SK-N-SH (cell line): Measurements from ENCODE around the gene IQSEC1. TPM values are rescaled to one million over a fixed set of nuclear protein-coding genes. Genes with fewer than 3 reads are reported as not detected.

Experiments used
- CTCF ChIA-PET: fragments of 300-600, 350-600 bp; formaldehyde crosslinking; extraction: SDS; loops from one replicate; lab custom pipeline; 2021; lab: Yijun Ruan, JAX
- POLR2A ChIA-PET: fragments of 350-600 bp; sonication (Branson Sonifier 250); formaldehyde crosslinking; extraction: SDS; loops from one replicate; lab custom pipeline; 2020; ENCODE audit warnings: antibody characterized with exemption, inconsistent platforms; lab: Yijun Ruan, JAX
- DNase-seq: peaks from one replicate; pipeline ENCODE4 v3.0.0; 2012
- H2AFZ ChIP-seq: fragments of 200-600 bp; sonication (generic); 2 replicates; pipeline ENCODE4 v1.8.1; 2016; ENCODE audit warnings: antibody characterized with exemption, mild to moderate bottlenecking, low read depth
- H3F3A ChIP-seq: fragments of 200-600 bp; sonication (generic); replicated peaks from 2 replicates; pipeline ENCODE3; 2016; ENCODE audit warnings: antibody characterized with exemption, mild to moderate bottlenecking; ENCODE audit not compliant: insufficient read depth
- H3K27ac ChIP-seq, 2 experiments: fragments of 200-500 bp in 1 of 2; fragments of 200-600 bp in 1 of 2; sonication (Bioruptor generic) in 1 of 2; sonication (generic), shearing (Covaris generic) in 1 of 2; 2 replicates each; pipeline versions ENCODE4 v1.5.1 to v1.6.1; 2014 to 2016; ENCODE audit warnings: low read depth in 2 of 2, inconsistent platforms in 1 of 2, low read length in 1 of 2, mild to moderate bottlenecking in 1 of 2, mixed read lengths in 1 of 2
- H3K27me3 ChIP-seq: fragments of 200-600 bp; sonication (generic), shearing (Covaris generic); 2 replicates; pipeline ENCODE4 v1.6.1; 2016; ENCODE audit warnings: mixed run types; ENCODE audit not compliant: insufficient read depth
- H3K36me3 ChIP-seq, 2 experiments: fragments of 200-500 bp in 1 of 2; fragments of 200-600 bp in 1 of 2; sonication (Bioruptor generic) in 1 of 2; sonication (generic) in 1 of 2; replicated peaks in 1 of 2; 2 replicates each; pipeline versions ENCODE3 to v1.5.1; 2014 to 2016; ENCODE audit warnings: low read length in 1 of 2, mild to moderate bottlenecking in 1 of 2; ENCODE audit not compliant: insufficient read depth in 2 of 2, control insufficient read depth in 1 of 2
- H3K4me1 ChIP-seq, 2 experiments: fragments of 200-500 bp in 1 of 2; fragments of 200-600 bp in 1 of 2; sonication (Bioruptor generic) in 1 of 2; sonication (generic), shearing (Covaris generic) in 1 of 2; 2 replicates each; pipeline versions ENCODE4 v1.5.1 to v1.6.1; 2014 to 2016; ENCODE audit warnings: low read depth in 1 of 2, low read length in 1 of 2, mixed run types in 1 of 2; ENCODE audit not compliant: insufficient read depth in 2 of 2, control insufficient read depth in 1 of 2
- H3K4me2 ChIP-seq: fragments of 200-600 bp; sonication (generic), shearing (Covaris generic); 2 replicates; pipeline ENCODE4 v1.6.1; 2017; ENCODE audit warnings: mixed run types
- H3K4me3 ChIP-seq, 2 experiments: fragments of 200-500 bp in 1 of 2; fragments of 200-600 bp in 1 of 2; sonication (Bioruptor generic) in 1 of 2; sonication (generic), shearing (Covaris generic) in 1 of 2; 2 replicates each; pipeline versions ENCODE4 v1.5.1 to v1.8.1; 2014 to 2016; ENCODE audit warnings: low read depth in 2 of 2, inconsistent platforms in 1 of 2, low read length in 1 of 2, mild to moderate bottlenecking in 1 of 2, mixed read lengths in 1 of 2, moderate library complexity in 1 of 2
- H3K79me2 ChIP-seq: fragments of 200-600 bp; sonication (generic); 2 replicates; pipeline ENCODE4 v1.8.1; 2017; ENCODE audit warnings: mild to moderate bottlenecking; ENCODE audit not compliant: insufficient read depth
- H3K9ac ChIP-seq: fragments of 200-600 bp; sonication (generic); 2 replicates; pipeline ENCODE4 v1.6.1; 2017; ENCODE audit warnings: mixed run types
- H3K9me2 ChIP-seq: fragments of 200-600 bp; sonication (generic); 2 replicates; pipeline ENCODE4 v1.6.1; 2017; ENCODE audit warnings: mixed run types
- H3K9me3 ChIP-seq: fragments of 200-600 bp; sonication (generic); 2 replicates; pipeline ENCODE4 v1.6.1; 2017; ENCODE audit warnings: mixed run types, mild to moderate bottlenecking, moderate library complexity
- H4K20me1 ChIP-seq: fragments of 200-600 bp; sonication (generic); 2 replicates; pipeline ENCODE4 v1.6.1; 2017; ENCODE audit warnings: mild to moderate bottlenecking, mixed run types; ENCODE audit not compliant: insufficient read depth
- ELF1 ChIP-seq: IDR thresholded peaks from 2 replicates; pipeline ENCODE4 v1.4.0; 2012
- EZH2phosphoT487 ChIP-seq: fragments of 200-600 bp; sonication (generic); IDR thresholded peaks from 2 replicates; pipeline ENCODE4 v1.6.1; 2017; ENCODE audit warnings: low read depth, mixed run types, mild to moderate bottlenecking, antibody characterized with exemption, moderate library complexity, borderline replicate concordance
- GATA2 ChIP-seq: sonication (generic); formaldehyde crosslinking; IDR thresholded peaks from 2 replicates; pipeline ENCODE4 v1.5.0; 2020; ENCODE audit warnings: mild to moderate bottlenecking, missing genetic modification reagents
- IRF3 ChIP-seq: fragments of 150-350 bp; IDR thresholded peaks from 2 replicates; pipeline ENCODE4 v1.6.1; 2016; ENCODE audit warnings: mild to moderate bottlenecking, low read depth, low read length
- MEF2A ChIP-seq: IDR thresholded peaks from 2 replicates; pipeline ENCODE4 v1.4.0; 2012; ENCODE audit warnings: low read depth, borderline replicate concordance
- NFIC ChIP-seq: IDR thresholded peaks from 2 replicates; pipeline ENCODE4 v1.4.0; 2012; ENCODE audit warnings: borderline replicate concordance
- PBX3 ChIP-seq: IDR thresholded peaks from 2 replicates; pipeline ENCODE4; 2012
- RAD21 ChIP-seq: IDR thresholded peaks from 2 replicates; pipeline ENCODE4 v1.6.1; 2012; ENCODE audit warnings: mild to moderate bottlenecking, low read length
- RFX5 ChIP-seq: IDR thresholded peaks from 2 replicates; pipeline ENCODE4 v1.6.1; 2012; ENCODE audit warnings: mild to moderate bottlenecking, improper control_type of control experiment, low read length
- SIN3A ChIP-seq: IDR thresholded peaks from 2 replicates; pipeline ENCODE4 v1.6.1; 2012; ENCODE audit warnings: low read depth, mild to moderate bottlenecking, low read length, moderate library complexity, borderline replicate concordance
- TAF1 ChIP-seq: IDR thresholded peaks from 2 replicates; pipeline ENCODE4 v1.6.1; 2012; ENCODE audit warnings: low read depth, mild to moderate bottlenecking, low read length, moderate library complexity, borderline replicate concordance
- TCF12 ChIP-seq: IDR thresholded peaks from 2 replicates; pipeline ENCODE4 v1.4.0; 2012
- TEAD4 ChIP-seq: IDR thresholded peaks from 2 replicates; pipeline ENCODE4 v1.4.0; 2012; ENCODE audit warnings: mild to moderate bottlenecking, borderline replicate concordance; ENCODE audit not compliant: insufficient read depth
- USF2 ChIP-seq: fragments of 150-350 bp; IDR thresholded peaks from 2 replicates; pipeline ENCODE4 v1.6.1; 2017; ENCODE audit warnings: antibody characterized with exemption, low read length, low read depth, borderline replicate concordance
- WGBS: methylation state at CpG from one replicate; pipeline ENCODE4 v1.1.6; 2017; ENCODE audit warnings: low lambda C conversion rate; 5-methylcytosine and 5-hydroxymethylcytosine counted together
- polyA plus RNA-seq, 3 experiments: library from polyadenylated mRNA; depleted of rRNA; stranded (reverse); fragments of >200 nt; gene quantifications; 2 replicates each; pipeline ENCODE4 v1.2.3, GENCODE V29; 2012

Gene IQSEC1
- polyA plus RNA-seq, 1 of the 3 experiments (the other 2 are of a cell fraction) = 6.2 TPM

- no peaks in the 10 kb centered on the region for H3K79me2 ChIP-seq
- TF ChIP-seq RFX5 (no peak), NFIC (no peak), EZH2phosphoT487 (no peak), MEF2A (no peak), TAF1 (no peak), PBX3 (no peak), USF2 (no peak), RAD21 (no peak), GATA2 (CRISPR knock-in tag) (no peak), TCF12 (no peak), ELF1 (no peak), SIN3A (no peak), IRF3 (no peak), TEAD4 (no peak)
- CTCF ChIA-PET = interaction anchor here (1.0 to 1.9 kb wide), 3 partner anchors 24 to 50 kb away, joined by 3 to 6 read pairs (median 4); partner anchors contain the start of gene IQSEC1
- no peak overlapping the region for H3K4me2 ChIP-seq
- no peaks in the 10 kb centered on the region for H3F3A ChIP-seq
- WGBS = 57% methylated on average over 17 of the region's 25 CpGs
- no peaks in the 10 kb centered on the region for H4K20me1 ChIP-seq
- H3K36me3 ChIP-seq = no peaks in the 10 kb centered on the region
- H3K27ac ChIP-seq = peak overlapping the region in 1 of 2 experiments; percentile 99; a peak in 2 of 4 replicates
- no peak overlapping the region for H2AFZ ChIP-seq
- POLR2A ChIA-PET = interaction anchor here (1.0 to 1.9 kb wide), 2 partner anchors 19 to 31 kb away, joined by 3 to 6 read pairs; partner anchors contain the start of gene IQSEC1
- no peak for DNase-seq
- H3K4me1 ChIP-seq = peaks cover 0 to 85% of the 10 kb centered on the region in 2 experiments; a peak in 2 of 4 replicates
- no peak overlapping the region for H3K9ac ChIP-seq
- peak overlapping the region in 1 of 2 experiments; percentile 4; a peak in 1 of 4 replicates for H3K4me3 ChIP-seq
- H3K9me3 ChIP-seq = no peaks in the 10 kb centered on the region
- H3K9me2 ChIP-seq = no peaks in the 10 kb centered on the region
- peaks cover 6% of the 10 kb centered on the region; the same call in 1 of the 2 replicates for H3K27me3 ChIP-seq
Observed at GRCh38 chr3:13042127-13042701, 31.0 kb downstream of the IQSEC1 start.
